GM19025 (cell line): ENCODE data around the gene DDAH1.

Experiments used
- ATAC-seq: cut with Tn5 transposase; IDR thresholded peaks from one replicate; pipeline ENCODE4 v1.9.1; 2021; ENCODE audit warnings: mild to moderate bottlenecking, low read depth, moderate library complexity; ENCODE audit not compliant: unreplicated experiment

DDAH1 gene

GRCh38 chr1:85339656-85340399 lies 125.1 kb downstream of the DDAH1 start:
- ATAC-seq: no peak

DNA sequence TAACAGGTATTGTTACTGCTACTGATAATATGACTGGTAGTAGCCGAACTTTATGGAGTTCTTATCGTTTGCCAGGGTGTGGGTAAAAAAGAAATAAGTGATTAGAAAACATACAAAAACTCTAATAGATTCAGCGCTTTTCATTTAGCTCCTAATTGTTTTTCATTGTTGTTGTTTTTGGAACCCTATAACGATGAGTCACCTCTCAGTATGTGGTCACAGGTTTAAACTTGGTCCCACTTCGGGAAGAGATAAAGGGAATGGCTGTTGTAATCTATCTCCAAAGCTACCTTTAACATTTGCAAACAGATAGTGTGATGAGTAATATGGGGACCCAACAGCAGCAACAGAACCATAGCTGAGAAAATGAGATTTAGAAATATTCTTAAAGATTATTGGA lies 125.9 kb downstream of the DDAH1 start:
- ATAC-seq: no peak

DNA sequence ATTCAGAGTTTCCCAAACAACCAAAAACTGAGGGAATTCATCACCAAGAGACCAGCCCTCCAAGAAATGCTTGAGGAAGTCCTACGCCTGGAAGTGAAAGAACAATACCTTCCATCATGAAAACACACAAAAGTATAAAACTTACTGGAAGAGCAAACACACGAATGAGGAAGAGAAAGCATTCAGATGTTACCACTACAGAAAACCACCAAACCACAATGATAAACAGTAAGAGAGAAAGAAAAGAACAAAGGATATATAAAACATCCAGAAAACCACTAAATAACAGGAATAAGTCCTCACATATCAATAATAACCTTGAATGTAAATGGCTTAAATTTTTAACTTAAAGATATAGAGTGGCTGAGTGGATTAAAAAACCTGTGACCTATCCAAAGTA lies 130.0 kb downstream of the DDAH1 start:
- no peak for ATAC-seq

GRCh38 chr1:85333186-85333585 lies 131.8 kb downstream of the DDAH1 start:
- ATAC-seq: no peak

GRCh38 chr1:85332575-85332974 lies 132.4 kb downstream of the DDAH1 start:
- no peak for ATAC-seq

GRCh38 chr1:85330711-85331290 lies 134.2 kb downstream of the DDAH1 start:
- ATAC-seq: no peak

- ATAC-seq: no peak
Observed at GRCh38 chr1:85330214-85330631, 134.7 kb downstream of the DDAH1 start.

DNA sequence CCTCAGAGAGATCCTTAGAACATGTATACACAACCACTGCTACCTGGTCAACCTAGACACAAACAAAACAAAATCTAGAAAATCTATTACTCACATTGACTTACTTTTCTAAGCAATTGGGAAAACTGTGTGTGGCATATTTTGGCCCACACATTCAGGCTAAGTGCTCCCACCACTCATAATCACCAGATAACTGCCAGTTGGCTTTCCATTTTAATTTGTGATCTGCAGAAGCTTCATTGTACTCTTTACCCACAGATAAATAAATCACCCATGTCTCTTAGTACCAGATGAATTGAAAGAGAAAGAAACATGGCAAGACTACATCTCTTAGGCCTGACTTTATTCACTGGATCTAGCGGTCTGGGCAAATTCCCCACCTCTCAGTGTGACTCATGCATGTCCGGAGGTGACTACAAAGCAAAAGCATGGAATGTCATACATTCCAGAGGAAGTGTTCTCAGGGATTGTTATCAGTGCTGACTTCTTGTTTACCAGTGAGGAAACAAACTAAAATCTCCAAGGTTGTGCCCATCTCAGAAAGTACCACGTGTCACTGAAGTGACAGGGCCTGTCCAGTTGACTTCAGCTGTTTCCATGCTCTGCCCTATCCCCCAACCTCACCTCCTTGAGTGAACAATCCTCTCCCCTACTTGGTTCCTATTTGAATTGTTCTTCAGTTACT lies 136.1 kb downstream of the DDAH1 start:
- no peak for ATAC-seq

GRCh38 chr1:85327759-85328158 lies 137.2 kb downstream of the DDAH1 start:
- no peak for ATAC-seq

DNA sequence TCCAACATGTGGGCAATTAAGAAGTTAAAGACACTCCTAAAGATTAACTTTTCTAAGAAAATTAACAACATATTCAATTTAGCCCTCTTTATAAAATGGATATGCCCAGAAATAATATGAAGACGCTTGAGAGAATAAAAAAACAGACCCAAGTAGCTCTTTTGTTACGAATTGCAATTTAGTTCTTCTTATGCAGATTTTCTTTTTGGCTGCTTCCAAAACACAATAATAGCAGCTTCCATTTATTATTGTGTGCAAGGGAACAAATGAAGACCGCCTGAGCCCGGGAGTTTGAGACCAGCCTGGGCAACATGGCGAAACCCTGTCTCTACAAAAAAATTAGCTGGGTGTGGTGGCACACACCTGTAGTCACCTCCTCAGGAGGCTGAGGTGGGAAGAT lies 138.1 kb downstream of the DDAH1 start:
- no peak for ATAC-seq

GRCh38 chr1:85326336-85326735 lies 138.6 kb downstream of the DDAH1 start:
- no peak for ATAC-seq

DNA sequence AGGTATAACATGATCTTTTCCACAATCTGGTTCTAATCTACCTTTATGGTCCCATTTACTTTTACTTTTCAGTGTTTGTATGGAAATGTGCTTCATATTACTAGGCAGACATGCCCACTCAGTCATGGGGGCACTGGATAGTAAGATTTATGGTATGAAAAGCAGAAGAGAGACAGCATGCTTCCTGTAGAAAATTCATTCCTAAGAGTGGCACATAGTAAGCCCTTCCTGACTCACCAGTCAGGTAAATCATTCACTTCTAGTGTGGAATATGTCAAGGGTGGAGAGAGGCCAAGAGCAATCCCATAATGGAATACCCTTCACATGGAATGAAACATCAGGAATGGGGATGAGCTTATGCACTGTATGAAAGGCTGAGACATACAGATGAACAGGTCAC lies 139.0 kb downstream of the DDAH1 start:
- no peak for ATAC-seq

DNA sequence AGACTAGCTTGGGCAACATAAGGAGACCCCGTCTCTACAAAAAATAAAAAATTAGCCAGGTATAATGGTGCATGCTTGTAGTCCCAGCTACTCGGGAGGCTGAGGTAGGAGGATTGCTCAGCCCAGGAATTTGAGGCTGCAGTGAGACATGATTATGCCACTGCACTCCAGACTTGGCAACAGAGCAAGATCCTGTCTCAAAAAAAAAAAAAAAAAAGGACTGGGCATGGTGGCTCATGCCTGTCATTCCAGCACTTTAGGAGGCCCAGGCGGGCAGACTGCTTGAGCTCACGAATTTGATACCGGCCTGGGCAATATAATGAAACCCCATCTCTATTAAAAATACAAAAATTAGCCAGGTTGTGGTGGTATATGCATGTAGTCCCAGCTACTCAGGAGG lies 141.2 kb downstream of the DDAH1 start:
- ATAC-seq: no peak

DNA sequence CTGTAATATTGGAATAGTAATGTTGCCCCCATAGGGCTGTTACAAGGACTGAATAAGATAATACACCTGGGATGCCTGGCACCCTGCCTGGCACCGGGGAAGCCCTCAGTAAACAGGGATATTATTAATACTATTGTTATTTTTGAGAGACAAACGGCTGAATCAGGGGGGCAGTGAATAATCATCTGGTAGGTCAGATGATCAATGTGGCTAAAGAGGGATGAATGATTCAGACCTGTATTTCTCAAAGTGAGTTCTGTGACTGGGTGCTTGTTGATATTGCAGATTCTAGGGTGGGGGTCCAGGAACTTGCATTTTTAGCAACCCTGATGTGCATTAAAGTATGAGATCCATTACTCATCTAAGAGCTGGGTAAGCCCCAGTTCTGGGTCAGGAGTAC lies 142.3 kb downstream of the DDAH1 start:
- ATAC-seq: no peak

GRCh38 chr1:85321237-85321964 lies 143.6 kb downstream of the DDAH1 start:
- peak; percentile 50 for ATAC-seq

GRCh38 chr1:85320371-85321131 lies 144.4 kb downstream of the DDAH1 start:
- no peak for ATAC-seq

DNA sequence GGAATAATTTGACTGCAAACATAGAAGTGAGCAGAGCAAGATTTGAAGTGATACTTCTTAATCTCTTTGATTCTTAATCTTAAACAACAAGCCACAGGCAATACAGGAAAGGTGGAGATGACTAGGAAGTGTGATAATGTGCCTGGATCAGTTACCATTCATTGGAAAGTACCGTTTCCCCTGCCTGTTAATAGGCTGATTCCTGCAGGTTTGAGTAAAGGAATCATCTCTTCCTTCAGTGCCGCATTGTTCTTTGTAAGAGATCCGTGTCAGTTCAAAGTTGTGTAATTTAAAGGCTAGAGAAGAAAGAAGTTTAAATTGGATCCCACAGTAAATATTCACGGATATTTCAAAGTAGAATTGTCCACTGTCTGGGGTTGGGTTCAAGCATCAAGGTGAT lies 145.0 kb downstream of the DDAH1 start:
- no peak for ATAC-seq

- no peak for ATAC-seq
Observed at GRCh38 chr1:85319491-85319890, 145.5 kb downstream of the DDAH1 start.

- ATAC-seq: no peak
Observed at GRCh38 chr1:85318217-85318616, 146.7 kb downstream of the DDAH1 start.

DNA sequence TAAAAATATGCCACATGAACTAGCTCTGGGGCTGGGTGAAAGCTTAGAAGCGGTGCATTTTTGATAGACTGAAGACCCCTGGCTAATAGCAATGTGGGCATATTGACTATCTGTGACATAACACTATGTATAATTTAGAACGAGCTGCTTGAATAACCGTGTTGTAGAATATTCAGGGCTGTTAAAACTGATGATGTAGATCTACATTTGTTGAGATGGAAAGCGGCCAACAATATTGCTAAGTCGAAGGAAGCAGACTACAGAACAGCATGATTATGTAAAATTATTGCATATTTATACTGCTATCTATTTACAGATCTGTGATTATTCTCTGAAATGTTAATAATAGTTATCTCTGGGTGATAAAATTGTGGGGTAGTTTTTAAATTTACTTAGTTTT lies 147.4 kb downstream of the DDAH1 start:
- no peak for ATAC-seq
